GM18867 (cell line): ENCODE data around the gene HTT.

Experiments used
- ATAC-seq: cut with Tn5 transposase; IDR thresholded peaks from one replicate; pipeline ENCODE4 v1.9.1; 2021; ENCODE audit warnings: mild to moderate bottlenecking, moderate library complexity; ENCODE audit not compliant: unreplicated experiment

The HTT gene

DNA sequence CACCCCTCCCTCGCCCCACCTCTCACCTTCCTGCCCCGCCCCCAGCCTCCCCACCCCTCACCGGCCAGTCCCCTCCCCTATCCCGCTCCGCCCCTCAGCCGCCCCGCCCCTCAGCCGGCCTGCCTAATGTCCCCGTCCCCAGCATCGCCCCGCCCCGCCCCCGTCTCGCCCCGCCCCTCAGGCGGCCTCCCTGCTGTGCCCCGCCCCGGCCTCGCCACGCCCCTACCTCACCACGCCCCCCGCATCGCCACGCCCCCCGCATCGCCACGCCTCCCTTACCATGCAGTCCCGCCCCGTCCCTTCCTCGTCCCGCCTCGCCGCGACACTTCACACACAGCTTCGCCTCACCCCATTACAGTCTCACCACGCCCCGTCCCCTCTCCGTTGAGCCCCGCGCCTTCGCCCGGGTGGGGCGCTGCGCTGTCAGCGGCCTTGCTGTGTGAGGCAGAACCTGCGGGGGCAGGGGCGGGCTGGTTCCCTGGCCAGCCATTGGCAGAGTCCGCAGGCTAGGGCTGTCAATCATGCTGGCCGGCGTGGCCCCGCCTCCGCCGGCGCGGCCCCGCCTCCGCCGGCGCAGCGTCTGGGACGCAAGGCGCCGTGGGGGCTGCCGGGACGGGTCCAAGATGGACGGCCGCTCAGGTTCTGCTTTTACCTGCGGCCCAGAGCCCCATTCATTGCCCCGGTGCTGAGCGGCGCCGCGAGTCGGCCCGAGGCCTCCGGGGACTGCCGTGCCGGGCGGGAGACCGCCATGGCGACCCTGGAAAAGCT lies at the start of gene HTT, which contains the start of gene HTT-AS:
TSS of gene HTT (plus strand) at position 604 of the 768 bp plus-strand sequence. CDS start at position 749, 145 bp downstream.
TSS of gene HTT-AS (minus strand) at position 461 of the 768 bp plus-strand sequence.
- peak; percentile 81 for ATAC-seq

DNA sequence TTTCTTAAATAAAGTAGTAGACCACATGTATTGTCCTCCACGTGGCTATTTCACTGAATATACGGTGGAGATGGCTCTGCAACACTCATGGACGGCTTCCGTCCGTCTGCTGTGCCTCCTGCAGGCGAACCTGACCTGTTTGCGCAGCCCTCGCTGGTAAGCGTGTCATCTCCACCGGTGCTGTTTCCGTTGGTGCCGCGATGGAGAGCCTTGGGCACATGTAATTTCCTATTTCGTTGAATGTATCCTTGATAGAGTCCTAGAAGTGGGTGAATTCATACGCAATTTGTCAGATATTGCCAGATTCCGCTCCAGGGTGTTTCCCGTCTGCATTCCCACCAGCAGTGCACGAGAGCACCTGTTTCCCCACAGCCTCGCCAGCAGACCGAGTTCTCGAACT lies 48.6 kb upstream of the HTT start:
- no peak for ATAC-seq

DNA sequence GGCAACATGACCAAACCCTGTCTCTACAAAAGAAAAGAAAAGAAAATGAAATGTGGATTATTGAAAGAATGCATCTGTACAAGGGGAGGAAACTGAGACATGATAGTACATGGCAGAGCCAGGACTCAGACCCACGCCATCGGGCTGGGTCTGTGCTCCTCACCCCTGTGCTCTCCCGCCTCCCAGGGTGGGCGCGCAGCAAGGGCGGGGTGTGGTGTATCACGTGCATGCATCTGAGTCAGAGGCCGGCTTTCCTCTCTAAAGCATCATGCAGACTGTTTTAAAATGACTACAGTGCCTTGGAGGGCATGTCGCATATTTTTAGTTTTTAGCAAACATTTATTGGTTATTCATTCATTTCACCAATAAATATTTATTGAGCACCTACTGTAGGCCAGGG lies 47.9 kb upstream of the HTT start:
- ATAC-seq: no peak

DNA sequence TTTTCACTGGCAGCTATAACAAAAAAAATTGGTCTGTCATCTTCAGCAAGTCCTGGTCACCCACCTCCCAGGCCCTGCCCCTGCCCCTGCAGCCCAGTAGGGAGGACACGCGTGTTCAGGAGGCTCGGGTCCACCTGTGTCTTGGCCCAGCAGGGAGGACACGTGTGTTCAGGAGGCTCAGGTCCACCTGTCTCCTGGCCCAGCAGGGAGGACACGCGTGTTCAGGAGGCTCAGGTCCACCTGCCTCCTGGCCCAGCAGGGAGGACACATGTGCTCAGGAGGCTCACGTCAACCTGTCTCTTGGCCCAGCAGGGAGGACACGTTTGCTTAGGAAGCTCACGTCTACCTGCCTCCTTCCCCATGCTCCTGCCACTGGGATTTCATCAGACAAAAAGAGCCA lies 45.0 kb upstream of the HTT start:
- no peak for ATAC-seq

DNA sequence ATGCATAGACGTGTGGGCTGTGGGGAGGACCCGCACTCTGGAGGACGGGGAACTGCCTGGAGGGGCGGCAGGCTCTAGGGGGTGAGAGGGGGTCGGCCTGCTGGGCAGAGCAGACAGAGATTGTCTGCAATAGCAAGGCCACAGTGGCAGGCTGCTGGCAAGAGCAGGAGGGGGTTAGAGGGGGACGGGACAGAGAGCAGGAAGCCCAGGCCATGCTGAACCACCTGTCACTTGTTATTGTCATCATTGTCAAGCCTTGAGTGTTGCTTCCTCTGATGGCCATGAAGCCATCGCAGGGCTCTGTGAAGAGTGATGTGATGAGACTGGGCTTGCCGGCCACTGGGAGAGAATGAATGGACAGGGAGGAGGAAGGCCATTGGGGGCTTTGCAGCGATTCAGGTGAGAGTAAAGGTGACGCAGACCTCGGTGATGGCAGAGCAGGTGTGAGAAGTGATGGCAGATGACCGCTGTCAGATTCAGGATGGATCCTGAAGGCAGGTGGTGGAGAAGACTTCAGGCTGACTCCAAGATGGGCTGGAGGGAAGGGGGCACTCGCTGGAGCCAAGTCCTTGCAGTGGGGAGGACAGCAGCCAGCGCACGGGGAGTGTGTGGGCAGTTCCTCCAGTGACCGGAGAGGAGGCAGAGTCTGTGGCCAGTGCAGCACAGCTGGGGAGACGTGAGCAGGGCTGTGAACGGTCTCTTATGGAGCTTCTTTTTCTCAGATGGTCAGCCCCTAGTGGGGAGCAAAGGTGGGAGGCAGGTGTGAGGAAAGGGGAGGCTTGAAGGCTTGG lies 43.7 kb upstream of the HTT start:
- no peak for ATAC-seq

DNA sequence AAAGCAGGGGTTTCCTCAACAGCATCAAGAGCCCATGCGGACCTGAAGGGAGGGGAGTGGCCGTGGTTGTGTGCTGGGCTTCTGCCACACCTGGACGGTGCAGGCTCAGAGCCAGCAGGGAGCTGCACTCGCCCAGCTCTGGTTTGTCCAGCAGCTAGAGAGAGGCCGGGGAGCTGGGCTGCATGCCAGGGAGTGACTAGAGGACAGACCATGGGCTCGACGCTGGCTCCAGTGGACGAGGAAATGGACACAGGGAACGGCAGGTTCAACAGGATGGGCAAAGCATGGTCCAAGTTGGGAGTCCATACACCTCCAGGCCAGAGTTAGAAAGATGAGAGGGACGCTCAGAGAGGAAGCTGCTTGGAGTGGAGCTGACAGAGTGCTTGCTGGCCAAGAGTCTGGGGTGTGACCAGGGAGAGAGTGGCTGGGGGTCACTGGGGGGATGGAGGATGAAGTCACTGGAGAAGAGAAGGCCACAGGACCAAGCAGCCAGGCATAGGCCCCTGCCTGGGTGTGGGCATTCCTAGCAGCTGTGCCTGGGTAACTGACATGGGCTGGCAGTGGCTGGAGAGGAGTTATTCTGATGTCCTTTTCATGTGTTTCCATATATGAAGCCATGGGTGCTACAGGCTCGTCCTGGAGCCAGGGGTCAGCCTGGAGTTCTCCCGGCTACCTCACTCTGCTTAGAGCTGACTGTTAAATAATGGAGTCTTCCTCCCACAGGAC lies 43.0 kb upstream of the HTT start:
- no peak for ATAC-seq

DNA sequence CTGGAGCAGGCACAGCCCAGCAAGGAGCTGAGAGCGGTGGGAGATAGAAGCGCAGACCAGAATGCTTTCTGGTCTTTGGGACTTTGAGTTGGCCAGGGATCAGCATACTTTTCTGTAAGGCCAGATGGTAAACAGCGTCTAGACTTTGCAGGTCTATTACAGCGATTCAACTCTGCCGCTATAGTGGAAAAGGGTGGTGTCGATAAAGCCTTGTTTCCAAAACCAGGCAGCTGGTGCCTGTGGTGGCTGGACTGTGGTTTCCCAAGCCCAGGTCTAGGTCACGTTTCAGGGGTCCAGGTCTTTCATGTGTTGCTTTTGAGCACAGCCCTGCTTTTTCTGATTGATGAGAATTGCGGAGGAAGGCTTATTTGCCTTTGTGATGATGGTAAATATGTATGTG lies 40.2 kb upstream of the HTT start:
- ATAC-seq: no peak

DNA sequence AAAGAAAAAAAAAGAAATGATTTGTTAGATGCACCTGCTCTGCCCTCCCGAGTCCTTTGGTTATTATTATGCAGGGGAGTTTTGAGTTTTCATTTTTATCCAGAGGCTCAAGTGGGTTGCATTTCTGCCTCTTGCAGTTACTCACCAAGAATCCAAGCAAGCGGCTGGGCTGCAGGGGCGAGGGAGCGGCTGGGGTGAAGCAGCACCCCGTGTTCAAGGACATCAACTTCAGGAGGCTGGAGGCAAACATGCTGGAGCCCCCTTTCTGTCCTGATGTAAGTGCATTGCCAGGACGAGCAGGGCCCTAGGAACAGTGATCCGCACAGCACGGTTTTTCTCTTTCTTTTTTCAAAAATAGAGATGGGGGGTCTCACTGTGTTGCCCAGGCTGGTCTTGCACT lies 39.2 kb upstream of the HTT start:
- no peak for ATAC-seq

DNA sequence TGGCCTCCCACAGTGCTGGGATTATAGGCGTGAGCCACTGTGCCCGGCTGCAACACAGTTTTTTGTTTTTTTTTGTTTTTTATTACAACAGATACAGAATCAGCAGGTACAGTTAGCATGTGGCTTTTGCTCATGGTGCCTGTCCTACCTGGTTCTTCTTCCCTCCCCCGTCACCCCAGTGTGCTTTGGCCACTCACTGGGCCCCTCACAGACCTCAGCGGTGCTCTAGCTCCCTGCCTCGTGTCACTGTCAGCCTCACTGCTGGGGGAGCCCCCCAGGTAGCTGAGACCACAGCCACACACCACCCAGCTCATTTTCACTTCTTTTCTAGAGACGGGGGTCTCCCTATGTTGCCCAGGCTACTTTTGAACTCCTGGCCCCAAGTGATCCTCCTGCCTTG lies 38.8 kb upstream of the HTT start:
- ATAC-seq: no peak

DNA sequence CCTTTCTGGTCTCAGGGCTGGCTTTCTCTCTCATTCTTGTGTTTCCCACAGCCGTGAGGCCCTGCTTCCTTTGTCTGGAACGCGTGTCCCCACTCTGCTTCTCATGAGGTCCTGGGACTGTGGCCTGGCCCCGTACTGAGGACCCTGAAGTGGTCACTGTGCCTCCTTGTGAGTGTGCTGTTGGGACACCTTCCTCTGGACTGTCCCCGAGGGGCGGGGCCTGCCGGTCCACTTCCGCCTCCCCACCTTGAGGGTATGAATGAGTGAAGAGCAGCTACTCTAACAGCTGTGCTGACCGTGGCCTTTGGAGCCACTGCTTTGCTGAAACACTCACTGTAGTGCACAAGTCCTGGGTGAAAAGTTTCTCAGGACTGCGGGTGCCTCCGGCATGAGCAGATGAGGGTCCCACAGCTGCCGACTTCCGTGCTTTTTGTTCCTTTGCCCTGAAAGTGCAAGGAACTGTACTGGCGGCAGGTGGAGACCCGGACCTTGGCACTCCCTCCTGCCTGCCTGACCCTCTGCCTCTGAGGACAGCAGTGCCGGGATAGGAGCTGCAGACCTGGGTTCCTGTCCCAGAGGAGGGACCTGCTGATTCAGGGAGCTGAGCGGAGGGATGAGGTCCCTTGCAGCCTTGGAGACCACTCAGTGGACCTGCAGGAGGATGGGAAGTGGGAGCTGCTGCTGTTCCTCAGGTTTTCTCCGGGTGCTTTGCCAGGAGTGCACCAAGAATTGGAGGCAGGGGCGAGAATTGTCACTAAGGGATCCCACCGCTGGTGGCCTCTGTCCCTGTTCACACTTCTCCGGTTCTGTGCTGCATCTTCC lies 38.1 kb upstream of the HTT start:
- no peak for ATAC-seq

DNA sequence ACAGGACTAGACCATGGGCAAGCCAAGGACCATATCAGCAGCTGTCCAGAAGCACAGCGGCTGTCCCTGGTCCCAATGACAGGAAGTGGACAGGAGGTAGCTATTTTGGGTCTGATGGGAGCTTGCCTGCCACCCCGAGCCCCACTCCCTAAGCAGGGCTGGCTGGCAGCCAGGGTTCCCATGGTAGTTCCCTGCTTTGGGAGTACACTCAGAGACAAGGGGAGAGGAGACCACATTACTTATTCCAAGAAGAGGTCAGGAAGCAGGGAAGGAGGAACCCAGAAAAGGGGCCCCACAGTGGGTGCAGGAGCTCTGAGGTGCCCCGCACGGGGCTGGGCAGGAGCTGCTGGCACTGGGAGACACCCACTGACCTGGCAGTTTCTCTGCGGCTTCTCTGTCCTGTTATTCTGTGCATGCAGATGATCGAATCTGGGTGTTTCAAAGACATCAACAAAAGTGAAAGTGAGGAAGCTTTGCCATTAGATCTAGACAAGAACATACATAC lies 36.5 kb upstream of the HTT start:
- ATAC-seq: no peak

DNA sequence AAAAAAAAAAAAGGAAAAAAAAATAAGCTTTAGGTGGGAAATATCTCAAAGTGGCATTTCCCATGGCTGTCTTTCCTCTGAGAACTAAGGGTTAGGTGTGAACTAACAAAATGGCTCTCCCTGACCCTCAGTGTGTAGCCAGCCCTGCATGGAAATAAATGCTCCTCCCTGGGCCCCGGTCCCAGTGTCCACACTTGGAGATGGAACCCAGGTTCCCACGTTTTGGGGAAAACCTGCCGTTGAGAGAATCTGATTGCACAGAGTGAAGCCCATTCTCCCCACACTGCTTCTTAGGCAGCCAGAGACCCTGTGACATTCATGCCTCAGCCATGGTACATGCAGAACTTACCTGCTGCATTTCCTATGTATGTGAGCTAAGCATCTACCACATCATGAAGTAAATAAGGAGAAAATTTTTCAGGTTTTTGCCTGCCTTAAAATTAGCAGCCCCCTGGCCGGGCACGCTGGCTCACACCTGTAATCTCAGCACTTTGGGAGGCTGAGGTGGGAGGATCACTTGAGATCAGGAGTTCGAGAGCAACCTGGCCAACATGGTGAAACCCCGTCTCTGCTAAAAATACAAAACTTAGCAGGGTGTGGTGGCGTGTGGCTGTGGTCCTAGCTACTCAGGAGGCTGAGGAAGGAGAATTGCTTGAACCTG lies 34.6 kb upstream of the HTT start:
- no peak for ATAC-seq

DNA sequence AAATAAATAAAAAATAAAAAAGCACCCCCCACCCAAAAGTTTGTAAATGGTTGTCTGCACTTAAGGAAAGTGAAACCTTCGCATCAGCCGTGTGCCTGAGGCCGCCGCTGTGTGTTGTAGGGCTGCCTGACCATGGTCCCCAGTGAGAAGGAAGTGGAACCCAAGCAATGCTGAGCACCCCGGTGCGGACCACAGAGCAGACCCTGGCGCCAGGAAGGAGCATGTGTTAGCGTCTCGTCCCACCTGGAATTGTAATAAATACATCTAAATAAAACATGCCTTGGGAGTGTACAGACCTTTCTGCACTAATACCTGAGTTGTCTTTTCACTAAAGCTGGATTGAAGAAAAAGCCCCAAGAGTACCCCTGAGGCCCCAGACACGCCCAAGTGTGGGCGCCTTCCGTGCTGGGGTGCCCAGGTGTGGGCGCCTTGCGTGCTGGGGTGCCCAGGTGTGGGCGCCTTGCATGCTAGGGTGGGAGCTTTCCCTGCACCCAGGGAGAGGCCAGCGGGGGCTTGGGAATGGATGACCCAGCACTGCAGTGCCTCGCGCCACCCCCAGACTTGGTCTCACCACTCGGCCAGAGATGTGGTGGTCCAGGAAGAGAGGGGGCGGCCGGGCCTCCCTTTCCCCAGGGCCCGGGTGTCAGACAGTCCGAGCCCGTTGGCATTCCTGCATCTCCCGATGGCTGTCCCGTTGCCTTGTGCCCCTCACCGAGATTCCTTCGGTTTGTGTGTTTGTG lies 33.9 kb upstream of the HTT start:
- peak; percentile 46 for ATAC-seq

DNA sequence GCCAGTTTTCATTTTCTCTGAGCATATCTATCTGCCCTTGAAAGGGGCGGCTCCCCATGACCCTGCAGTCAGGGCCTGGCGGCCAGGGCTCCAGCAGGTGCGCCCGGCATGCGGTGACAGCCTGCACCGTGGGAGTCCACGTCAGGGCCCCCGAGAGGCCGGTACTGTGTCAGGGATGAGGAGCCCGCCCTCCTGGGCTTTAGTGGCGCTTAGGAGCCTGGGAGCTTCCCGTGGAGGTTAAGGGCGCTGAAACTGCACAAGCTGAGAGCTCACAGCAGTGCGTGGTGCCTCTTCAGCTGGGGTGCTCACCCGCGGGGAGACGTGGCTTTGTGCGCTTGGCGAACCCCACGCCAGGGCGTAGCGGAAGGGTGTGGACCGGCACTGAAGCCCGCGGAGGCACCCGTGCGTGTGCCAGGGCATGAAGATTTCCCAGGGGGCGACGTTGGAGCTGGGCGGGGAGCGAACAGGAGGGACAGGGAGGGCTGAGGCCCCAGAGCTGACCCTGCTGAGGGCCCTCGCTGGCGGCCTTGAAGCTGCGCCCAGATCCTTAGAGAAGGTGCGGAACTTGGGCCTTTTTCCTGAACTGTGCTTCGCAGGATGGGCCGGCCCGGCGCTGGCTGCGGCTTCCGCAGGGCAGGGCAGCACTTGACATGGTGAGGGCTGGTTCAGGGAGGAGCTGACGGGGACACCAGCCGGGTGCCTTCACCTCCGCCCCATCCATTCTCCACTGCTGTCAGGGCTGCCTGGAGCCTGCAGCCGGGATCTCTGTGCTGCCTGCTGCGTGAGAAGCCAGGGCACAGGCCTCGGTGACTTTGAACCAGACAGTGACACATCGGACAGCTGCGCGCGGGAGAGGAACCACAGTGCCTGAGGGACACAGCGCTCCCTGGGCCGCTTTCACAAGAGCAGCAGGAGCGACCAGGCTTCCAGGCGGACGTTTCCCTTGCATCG lies 33.0 kb upstream of the HTT start:
- peak; percentile 39 for ATAC-seq

DNA sequence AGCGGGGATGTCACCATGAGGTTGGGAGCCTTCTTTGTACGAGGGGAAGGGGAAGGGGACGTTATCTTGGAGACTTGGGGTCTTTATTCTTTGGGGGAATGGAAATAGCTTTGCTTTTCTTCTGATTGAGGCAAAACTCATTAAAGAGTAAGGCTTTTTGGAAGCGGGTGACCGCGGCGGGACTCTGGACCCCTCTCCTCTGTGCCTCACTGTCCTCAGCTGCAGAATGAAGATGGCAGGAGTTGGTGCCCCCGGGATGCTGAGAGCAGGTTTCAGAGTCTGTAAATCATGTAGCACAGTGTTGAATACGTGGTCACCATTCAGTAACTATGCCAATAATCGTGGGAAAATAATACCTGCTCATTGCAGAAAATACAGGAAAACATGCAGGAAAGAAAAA lies 32.3 kb upstream of the HTT start:
- ATAC-seq: no peak

DNA sequence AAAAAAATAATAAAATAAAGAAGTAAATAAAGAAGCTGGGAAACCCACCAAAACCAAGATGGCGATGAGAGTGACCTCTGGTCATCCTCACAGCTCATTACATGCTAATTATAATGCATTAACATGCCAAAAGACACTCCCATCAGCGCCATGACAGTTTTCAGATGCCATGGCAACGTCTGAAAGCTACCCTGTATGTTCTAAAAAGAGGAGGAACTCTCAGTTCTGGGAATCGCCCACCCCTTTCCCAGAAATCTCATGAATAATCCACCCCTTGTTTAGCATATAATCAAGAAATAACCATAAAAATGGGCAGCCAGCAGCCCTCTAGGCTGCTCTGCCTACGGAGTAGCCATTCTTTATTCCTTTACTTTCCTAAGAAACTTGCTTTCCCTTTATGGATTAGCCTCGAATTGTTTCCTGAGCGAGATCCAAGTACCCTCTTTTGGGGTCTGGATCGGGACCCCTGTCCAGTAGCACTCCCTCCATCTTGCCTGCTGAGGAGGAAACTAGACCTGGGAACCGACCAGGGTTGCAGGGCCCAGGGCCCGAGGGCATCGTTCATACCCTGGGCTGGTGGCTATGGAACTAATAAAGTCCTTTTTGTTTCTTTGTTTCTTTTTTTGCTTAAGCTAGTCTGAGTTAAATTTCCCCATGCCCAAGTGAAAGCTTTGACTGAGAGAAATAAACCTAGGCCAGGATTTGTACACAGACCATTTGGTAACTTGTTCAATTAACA lies 31.0 kb upstream of the HTT start:
- ATAC-seq: no peak
